Measurements from ENCODE around the gene C4orf50. TPM values are rescaled to one million over a fixed set of nuclear protein-coding genes. Genes with fewer than 3 reads are reported as not detected.

C4orf50 gene
- polyA plus RNA-seq, 1 donor from 2014 or later = 1.6 TPM

- Histone ChIP-seq H3K27ac (ENCODE audit: low read length) (no peak overlapping the region), H3F3A (ENCODE audit: insufficient read depth, low read length, poor library complexity, severe bottlenecking) (no peaks in the 10 kb centered on the region), H4K20me1 (ENCODE audit: insufficient read depth) (no peaks in the 10 kb centered on the region), H3K9me3 (ENCODE audit: low read length) (no peaks in the 10 kb centered on the region), H3K9ac (ENCODE audit: low read length) (no peak overlapping the region), H2AFZ (ENCODE audit: low read depth, low read length) (no peak overlapping the region), H3K27me3 (ENCODE audit: insufficient read depth, low read depth, low read length) (peaks cover 5% of the 10 kb centered on the region), H3K79me2 (replicated peaks; ENCODE audit: insufficient read depth, low read length) (no peaks in the 10 kb centered on the region), H3K9me2 (ENCODE audit: insufficient read depth, low read length) (no peaks in the 10 kb centered on the region), H3K4me2 (ENCODE audit: low read length) (no peak overlapping the region), H3K36me3 (ENCODE audit: insufficient read depth, low read length) (no peaks in the 10 kb centered on the region), H3K4me3 (ENCODE audit: low read length) (no peak overlapping the region)
- no peak for TF ChIP-seq SMC3 (conservative IDR thresholded peaks at IDR 0.05; ENCODE audit: poor library complexity)
- no peak for TF ChIP-seq POLR2AphosphoS5 (IDR thresholded peaks at IDR 0.05)
- no peak for TF ChIP-seq TAF1 (IDR thresholded peaks at IDR 0.05; ENCODE audit: low read depth)
- no peak for TF ChIP-seq MXI1 (conservative IDR thresholded peaks at IDR 0.05; ENCODE audit: poor library complexity, severe bottlenecking)
- TF ChIP-seq RAD21 (conservative IDR thresholded peaks at IDR 0.05) = no peak
- no peak for TF ChIP-seq CTCF (IDR thresholded peaks at IDR 0.05; ENCODE audit: poor library complexity, severe bottlenecking)
- no peak for TF ChIP-seq REST (IDR thresholded peaks at IDR 0.05; ENCODE audit: borderline replicate concordance)
- TF ChIP-seq EZH2 (IDR thresholded peaks at IDR 0.05; ENCODE audit: borderline replicate concordance, insufficient read depth, low read length, poor library complexity, severe bottlenecking) = no peak
- no peak for TF ChIP-seq EP300 (conservative IDR thresholded peaks at IDR 0.05; ENCODE audit: poor library complexity, severe bottlenecking)
Measured at GRCh38 chr4:6001680-6002491, 16.3 kb downstream of the C4orf50 start.

GRCh38 chr4:5999830-6000365, 18.3 kb downstream of the C4orf50 start:
- H4K20me1 ChIP-seq (ENCODE audit: insufficient read depth) = no peaks in the 10 kb centered on the region
- no peak overlapping the region for H3K4me2 ChIP-seq (ENCODE audit: low read length)
- no peak overlapping the region for H3K27ac ChIP-seq (ENCODE audit: low read length)
- H3F3A ChIP-seq (ENCODE audit: insufficient read depth, low read length, poor library complexity, severe bottlenecking) = no peaks in the 10 kb centered on the region
- no peaks in the 10 kb centered on the region for H3K27me3 ChIP-seq (ENCODE audit: insufficient read depth, low read depth, low read length)
- H3K9me3 ChIP-seq (ENCODE audit: low read length) = no peaks in the 10 kb centered on the region
- no peak overlapping the region for H2AFZ ChIP-seq (ENCODE audit: low read depth, low read length)
- TF ChIP-seq TAF1 (IDR thresholded peaks at IDR 0.05; ENCODE audit: low read depth) (no peak), SMC3 (conservative IDR thresholded peaks at IDR 0.05; ENCODE audit: poor library complexity) (no peak), RAD21 (conservative IDR thresholded peaks at IDR 0.05) (no peak), REST (IDR thresholded peaks at IDR 0.05; ENCODE audit: borderline replicate concordance) (no peak), MXI1 (conservative IDR thresholded peaks at IDR 0.05; ENCODE audit: poor library complexity, severe bottlenecking) (no peak), EZH2 (IDR thresholded peaks at IDR 0.05; ENCODE audit: borderline replicate concordance, insufficient read depth, low read length, poor library complexity, severe bottlenecking) (no peak), EP300 (conservative IDR thresholded peaks at IDR 0.05; ENCODE audit: poor library complexity, severe bottlenecking) (no peak), POLR2AphosphoS5 (IDR thresholded peaks at IDR 0.05) (no peak), CTCF (IDR thresholded peaks at IDR 0.05; ENCODE audit: poor library complexity, severe bottlenecking) (no peak)
- no peaks in the 10 kb centered on the region for H3K9me2 ChIP-seq (ENCODE audit: insufficient read depth, low read length)
- H3K9ac ChIP-seq (ENCODE audit: low read length) = no peak overlapping the region
- no peaks in the 10 kb centered on the region for H3K79me2 ChIP-seq (replicated peaks; ENCODE audit: insufficient read depth, low read length)
- H3K36me3 ChIP-seq (ENCODE audit: insufficient read depth, low read length) = no peaks in the 10 kb centered on the region
- no peak overlapping the region for H3K4me3 ChIP-seq (ENCODE audit: low read length)
